Stimulated activated CD4-positive, alpha-beta T cell treated with anti-CD3 and anti-CD28 coated beads, Interleukin-1b, Interleukin-23, amount 100 ng/mL, for 4 hours (primary cell): Measurements from ENCODE around the gene ZNF789.
A peak's percentile ranks its signal among the peaks of the same experiment; 100 is the strongest.
"Not testable (repeated sequence)": the region's sequence is repeated elsewhere in the genome, so short reads cannot be mapped to it uniquely, and the experiment has no call there.

Experiments used
- DNase-seq, 2 donors: peaks; one replicate each; pipeline ENCODE4 v3.0.0-alpha.2; 2020; ENCODE audit warnings: low read depth in 2 of 2

Gene ZNF789

DNA sequence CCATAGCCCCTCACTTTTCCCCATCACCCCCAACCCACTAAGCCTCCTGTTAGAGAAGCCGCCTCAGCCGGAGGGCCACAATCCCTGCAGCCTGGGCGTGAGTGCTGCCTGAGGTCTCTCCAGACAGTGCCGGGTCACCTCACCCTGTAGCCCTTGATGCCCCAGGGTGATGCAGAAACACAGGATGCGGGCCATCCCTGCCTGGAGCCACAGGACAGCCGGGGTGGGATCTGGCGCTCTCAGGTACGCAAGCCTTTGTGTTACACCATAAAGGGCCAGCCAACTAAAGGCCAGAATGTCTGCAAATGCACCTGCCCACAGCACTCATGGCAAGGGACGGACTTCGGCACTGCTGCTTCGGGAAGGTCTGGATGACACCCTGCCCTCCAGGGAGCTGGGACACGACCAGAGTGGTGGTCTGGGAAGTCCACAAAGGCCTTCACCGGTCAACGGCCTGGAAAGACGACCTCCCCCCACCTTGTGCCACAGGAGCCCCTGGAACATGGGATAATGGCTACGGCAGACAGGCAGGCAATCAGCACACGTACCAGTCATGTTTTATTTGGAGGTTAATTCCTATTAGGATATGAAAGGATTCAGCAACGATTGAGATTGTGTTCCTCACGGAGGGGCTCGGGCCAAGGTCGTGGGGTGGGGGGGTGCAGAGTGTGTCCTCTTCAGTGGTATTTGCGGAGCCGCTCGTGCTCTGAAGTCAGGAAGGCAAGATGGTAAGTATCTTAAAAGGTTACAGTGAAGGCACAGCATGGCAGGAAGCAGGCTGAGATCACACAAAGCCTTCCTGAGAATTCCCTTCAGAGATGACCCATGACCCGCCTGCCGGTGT, 14.8 kb upstream of the ZNF789 start:
- no peak for DNase-seq

DNA sequence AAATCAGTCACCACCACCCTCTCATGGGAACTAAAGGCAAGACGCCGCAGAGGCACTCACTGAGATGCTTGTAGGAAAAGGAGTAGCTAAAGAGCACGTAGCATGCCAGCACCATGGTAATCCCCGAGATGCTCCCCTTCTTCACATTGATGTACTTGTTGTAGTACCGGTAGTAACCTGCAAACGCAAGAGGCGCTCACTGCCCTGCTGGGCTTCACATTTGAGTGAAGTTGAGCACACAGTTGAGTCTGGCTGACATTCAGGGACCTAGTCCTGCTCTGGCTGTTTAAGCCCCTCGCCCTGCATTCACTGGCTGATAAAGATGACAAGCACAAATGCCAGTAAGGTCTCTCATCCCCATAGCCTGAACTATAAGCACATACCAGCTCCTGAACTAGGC, 13.6 kb upstream of the ZNF789 start:
- DNase-seq, result no peak

DNA sequence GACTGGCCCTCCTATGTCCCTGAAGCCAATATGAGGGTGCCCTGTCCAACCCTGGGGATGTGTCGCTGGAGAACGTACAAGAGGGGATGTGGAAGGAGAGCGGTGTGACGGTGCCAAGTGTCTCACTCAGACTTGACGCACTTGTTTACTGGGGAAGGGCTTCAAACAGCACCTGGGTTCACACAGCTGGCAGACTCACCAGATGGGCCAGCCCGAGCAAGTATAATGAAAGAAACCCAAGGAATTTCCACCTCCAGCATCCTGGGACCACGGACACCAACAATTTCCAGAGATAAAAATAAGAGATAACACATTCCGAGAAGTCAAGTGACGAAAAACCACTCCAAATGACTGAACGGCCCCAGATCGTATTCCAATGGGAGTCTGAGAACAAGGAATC, 12.0 kb upstream of the ZNF789 start:
- no peak for DNase-seq

DNA sequence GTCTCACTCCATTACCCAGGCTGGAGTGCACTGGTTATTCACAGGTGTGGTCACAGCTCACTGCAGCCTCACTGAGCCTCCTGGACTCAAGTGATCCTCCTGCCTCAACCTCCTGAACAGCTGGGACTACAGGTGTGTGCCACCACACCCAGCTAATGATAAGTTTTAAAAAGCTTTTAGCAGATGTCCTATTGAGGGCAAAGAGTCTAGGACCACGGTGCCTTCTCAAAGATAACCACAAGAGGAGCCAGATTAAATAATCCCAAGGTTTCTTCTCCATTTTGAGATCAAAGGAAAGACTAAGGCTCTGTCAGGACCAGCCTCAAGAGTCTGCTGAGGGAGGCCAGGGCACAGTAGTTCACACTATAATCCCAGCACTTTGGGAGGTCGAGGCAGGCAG, 11.5 kb upstream of the ZNF789 start:
- DNase-seq, result no peak

DNA sequence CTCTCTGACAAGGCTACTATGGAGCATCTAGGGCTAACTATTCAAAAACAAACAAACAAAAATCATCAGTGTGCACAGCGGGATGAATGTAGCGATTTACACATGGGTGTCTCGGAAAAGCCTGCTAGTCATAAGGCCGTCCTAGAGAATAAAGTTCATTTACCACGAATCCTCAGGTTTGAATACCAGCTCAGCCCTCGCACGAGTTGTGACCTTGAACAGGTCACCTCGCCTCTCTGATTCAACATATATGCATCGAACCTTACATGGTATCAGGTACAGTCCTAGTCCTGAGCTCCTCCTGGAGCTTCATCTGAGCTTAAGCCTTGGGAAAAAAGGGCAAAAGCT, 7.3 kb upstream of the ZNF789 start:
- no peak for DNase-seq

DNA sequence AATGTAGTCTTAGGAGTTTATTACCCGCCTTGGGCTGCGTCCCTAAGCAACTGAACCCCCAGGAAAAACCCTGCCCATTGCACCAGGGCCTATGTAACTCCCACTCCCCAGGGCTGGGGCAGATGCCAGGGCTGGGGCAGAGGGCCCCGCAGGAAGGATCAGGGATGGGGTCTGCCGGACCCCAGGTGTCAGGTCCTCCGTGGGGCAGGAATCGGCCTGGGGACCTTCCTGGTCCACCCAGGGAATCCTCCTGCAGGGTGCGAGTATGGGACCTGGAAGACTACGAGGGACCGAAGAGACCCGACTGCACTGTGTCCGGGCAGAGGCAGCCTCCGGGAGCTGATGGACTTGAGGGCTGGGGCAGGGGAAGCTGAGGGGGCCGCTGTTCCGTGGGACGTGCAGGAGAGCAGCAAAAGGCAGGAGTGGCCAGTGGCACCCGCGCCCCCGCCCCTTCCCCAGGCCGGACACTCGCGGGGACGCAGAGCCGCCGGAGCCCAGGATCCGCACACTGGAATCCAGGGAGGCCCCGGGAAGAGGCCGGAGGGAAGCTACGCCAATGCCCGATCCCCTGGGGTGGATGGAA, 4.3 kb upstream of the ZNF789 start:
- DNase-seq, result no peak

DNA sequence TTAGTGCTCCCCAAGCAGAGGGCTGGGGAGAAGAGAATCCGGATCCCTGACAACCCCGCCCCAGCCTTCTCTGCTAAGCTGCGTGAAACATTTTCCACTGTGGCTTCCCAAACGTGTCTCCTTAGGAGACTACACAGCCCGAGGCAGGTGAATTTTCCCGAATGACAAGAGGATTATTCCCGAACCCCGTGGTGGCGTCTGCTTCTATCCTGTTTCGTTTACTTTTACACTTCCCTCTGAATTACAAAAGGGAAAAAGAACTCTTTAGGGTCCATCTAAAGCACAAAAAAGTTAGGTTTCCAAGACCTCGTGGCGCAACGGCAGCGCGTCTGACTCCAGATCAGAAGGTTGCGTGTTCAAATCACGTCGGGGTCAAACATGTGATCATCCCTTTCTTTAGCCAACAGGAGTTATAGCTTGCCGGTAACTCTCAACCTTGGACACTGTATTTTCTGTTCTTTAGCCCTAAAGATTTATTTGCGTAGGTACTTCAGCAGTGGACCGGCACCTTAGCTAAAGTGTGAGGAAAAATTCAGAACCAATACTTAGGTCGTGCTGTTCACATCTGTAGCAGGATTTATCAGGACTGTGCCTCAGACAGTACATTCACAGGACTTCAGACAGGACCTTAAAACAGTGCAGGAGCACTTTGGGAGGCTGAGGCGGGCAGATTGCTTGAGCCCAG, 3.2 kb upstream of the ZNF789 start:
- DNase-seq, result no peak

DNA sequence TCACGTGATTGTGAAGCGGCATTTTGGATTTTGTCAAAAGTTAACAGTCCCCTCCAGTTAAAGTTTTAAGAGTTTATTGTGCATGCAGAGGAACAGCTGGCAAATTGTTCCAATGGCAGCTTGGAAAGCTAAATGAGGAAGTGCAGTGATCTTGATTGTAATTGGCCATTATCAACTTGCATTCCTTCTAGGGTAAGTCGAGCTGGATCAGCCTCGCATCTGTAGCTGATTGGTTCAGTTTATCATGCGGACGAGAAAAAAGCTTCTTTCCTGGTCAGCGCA, 566 bp downstream of the ZNF789 start:
- DNase-seq, result no peak

DNA sequence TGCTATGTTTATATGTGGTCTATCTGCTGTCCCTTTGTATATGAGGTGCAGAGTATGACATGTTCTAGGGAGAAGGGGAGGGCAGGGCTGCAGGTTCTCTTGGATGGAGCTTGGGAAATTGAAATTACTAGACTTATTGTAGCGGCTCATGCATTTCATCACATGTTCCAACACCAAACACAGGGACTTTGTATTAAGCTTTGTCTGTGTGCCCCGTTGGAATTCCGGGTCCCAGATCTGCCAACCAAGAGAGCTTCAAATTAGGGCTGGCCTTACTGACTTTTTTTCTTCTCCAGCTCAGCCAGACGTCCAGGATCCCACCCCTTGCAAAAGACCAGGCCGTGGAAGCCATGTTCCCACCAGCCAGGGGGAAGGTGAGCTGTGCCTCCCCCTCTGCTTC, 3.4 kb downstream of the ZNF789 start:
- DNase-seq, result no peak

DNA sequence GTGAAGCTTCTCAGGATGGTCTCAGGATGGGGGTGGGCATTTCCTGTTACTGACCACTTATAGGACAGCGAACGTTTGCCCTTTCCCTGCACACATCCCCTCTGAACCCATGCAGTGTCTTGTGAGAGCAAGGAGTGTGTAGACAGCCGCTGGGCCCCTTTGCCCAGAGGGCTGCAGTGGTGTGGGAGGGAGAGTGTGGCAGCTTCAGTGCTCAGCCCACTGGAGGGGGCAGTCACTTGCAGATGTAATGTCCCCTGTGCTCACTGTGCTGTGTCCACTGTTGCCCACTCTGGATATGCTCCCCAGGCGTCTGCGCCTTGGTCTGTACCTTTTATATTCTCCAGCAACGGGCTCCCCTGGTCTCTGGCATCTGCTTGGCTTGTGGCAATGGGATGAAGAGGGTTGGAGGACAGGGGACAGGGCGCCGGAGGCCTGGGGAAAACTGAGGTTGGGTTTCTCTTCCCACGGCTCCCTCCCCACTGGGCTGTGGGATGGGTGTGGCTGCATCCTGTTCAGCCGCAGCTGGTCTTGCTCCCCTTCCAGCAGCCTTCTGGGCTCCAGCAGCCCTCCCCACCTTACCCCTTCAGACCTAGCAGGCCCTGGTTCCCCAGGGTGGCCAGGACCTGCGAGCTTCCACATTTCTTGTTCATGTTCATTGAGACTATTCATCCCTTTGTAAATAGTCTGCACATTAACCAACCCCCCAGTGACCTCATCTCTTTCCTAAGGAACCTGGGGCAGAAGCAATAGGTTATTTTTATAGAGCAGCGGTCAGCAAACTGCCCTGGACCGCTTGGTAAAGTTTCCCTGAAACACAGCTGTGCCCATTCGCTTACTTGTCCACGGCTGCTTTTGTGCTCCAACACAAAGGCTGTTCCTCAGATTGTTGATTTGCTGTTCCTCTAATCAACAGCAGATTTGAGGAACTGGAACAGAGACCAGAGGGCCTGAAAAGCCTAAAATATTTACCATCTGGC, 6.1 kb downstream of the ZNF789 start:
- no peak for DNase-seq

DNA sequence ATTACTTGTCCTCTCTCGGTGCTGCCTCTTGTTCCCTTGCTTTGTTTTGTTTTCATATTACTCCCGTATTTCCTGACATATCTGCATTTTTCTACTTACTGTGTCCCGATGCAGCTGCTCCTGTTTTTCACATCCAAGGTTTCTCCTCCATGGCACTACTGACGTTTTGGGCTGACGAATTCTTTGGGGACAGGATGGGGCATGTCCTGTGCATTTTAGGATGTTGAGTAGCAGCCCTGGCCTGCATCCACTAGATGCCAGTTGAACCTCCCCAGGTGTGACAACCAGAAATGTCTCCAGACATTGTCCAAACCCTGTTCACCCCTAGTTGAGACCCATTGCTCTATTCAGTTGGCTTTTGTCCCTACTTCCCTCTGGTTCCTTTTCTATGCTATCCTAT, 12.4 kb downstream of the ZNF789 start:
- DNase-seq, result no peak

DNA sequence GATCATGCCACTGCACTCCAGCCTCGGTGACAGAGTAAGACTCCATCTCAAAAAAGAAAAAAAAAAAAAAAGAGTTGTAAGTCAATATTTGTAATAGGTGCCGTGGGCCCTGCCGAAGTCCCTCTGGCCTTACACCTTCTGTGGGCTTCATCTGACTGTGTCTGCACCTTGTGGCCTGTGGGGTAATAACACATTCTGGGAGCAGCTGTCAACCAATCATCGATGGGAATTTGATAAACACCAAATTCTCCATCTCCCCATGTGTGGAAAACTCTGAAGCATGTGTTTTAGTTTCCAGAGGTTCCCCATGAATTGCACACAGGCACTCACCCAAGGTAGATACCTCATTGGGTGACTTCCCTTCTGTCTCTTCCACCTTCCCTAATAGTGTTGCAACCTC, 16.5 kb downstream of the ZNF789 start:
- no peak for DNase-seq

DNA sequence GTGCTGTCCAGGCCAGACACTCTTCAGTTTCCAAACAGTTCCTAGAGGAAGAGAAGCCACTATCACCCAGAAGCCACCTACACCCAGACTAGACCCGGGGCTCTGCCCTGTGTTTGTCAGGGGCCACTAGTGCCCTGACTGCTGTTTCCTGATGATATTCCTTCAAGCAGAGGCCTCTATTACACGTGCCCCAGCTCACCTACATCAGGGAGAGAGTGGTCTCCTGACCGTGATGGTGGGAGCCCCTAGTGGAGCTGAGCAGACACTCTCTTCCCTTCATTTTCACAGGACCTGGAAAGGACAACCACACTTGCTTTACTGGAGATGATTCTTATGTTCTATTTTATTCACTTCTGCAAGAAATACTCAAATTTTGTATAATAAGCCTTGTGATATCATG, 18.2 kb downstream of the ZNF789 start:
- DNase-seq, result no peak

DNA sequence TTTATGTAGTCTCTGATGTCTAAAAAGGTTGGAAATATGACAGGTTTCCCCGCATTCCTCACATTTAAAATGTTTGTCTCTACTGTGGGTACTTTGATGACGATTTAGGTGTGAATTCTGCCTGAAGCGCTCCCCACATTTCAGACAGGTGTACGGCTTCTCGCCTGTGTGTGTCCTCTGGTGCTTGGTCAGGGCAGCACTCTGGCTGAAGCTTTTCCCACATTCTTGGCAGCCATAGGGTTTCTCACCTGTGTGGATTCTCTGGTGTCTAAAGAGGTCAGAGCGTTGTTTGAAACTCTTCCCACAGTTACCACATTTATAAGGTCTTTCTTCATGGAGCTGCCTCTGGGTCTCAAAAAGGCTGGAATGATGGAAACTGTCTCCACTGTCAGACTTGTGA, 21.1 kb downstream of the ZNF789 start:
- no peak for DNase-seq

DNA sequence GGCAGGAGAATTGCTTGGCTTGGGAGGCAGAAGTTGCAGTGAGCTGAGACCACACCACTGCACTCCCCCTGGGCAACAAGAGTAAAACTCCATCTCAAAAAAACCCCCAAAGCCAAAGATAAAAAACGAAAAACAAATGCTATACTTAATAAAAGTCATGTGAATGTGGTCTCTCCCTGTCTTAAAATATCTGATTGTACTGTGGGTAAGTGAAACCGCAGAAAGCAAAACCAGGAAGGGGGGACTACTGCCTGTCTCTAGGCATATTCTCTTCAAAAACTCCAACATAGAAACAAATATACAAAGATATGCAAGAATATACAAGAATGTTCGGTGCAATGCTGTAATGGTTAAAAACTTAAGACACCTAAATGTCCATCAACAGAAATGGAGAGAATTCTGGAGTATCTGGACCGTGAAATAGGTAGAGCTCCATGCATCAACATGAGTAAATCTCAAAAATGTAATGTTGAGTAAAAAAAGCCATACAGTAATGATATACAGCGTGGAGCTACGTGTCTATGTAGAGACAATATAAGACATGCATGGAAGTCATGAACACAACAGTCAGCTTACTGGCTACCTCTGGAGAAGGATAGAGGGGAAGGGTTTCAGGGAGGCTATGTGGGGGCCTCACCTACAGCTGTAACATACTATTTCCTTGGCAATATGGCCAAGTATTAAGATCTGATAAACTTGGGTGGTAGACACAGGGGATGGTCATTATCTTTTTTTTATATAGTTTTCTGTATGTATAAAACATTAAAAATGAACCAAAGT, 25.3 kb downstream of the ZNF789 start:
- DNase-seq, result no peak

DNA sequence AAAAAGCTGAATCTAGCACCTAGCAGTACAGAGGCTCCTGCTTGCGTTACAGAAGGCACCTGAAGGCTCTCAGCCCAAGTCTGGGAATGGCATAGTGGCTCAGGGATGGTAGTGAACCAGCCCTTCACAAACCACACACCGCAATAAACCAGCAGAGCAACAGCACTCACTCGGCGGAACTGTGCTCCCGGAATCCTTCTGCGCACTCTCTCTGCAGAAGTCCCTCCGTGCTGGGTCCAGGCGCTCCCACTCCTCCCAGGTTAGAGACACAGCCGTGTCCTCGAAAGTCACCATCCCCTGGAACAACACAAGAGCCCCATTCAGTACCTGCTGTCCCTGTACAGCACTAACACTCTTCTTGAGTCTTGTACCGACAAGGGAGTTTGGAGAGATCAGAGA, 25.9 kb downstream of the ZNF789 start:
- no peak for DNase-seq

DNA sequence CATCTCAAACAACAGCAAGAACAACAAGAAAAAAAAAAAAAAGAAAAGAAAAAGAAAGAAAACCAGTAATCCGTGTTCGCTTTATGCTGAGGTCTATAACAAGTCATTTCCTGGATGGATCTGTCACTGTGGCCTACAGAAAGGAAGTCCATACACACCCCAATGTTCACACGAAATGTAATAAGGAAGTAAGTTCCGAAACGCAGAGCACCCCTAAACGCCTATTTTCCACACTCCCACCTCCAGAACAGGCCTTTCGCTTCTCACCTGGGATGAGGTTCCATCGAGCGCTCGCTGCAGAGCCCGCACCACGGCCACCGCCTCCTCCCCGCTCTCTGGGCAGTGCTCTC, 26.7 kb downstream of the ZNF789 start:
- no peak for DNase-seq

DNA sequence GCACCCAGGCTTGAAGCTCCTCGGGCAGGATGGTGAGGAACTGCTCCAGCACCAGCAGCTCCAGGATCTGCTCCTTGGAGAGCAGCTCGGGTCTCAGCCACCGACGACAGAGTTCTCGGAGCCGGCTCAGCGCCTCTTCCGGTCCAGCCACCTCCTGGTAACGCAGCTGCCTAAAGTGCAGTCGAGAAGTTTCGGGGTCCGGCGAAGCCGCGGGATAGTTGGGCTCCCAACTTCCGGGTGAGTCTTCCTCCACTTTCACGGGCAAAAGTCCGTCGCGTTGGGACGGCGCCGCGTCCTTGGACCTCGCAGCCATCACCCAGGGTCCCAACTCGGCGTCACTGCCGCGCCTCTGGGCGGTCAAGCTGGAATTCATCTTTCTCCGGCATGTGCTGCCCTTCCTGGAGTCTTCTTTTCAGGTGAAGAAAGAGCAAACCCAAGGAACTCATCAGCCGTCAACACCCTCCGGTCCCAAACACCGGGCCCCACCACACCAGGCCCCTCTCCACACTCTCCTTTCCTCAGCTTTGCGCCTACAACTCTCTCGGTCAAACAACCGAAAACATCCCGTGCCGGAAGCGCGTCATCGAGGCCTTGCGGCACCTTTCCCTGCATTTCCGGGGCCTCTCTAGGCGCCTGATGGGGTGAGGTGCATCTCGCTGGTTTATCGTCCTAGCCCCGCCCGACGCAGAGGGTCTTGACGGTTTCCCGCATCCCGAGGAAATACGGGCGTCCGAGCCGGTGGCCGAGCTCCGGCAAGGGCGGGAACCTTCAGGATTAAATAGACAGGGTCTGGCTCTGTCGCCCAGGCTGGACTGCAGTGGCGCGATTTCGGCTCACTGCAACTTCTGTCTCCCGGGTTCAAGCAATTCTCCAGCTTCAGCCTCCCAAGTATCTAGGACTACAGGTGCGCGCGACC, 27.3 kb downstream of the ZNF789 start, which contains the start of gene ZNF394:
Gene ZNF394 (minus strand): TSS at position 561 of the 916 bp plus-strand sequence. CDS start 188 bp downstream, at position 373.
- DNase-seq, result peak; percentile 79 to 80

DNA sequence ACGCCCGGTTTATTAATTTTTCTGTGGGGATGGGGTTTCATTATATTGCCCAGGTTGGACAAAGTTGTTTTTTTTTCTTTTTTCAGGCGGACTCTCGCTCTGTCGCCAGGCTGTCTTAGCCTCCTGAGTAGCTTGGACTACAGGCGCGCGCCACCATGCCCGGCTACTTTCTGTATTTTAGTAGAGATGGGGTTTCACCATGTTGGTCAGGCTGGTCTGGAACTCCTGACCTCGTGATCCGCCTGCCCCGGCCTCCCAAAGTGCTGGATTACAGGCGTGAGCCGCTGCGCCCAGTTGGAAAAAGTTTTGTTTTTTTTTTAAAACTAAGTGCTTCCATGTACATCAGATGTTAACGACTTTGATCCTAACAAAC, 27.9 kb downstream of the ZNF789 start:
- no peak for DNase-seq

DNA sequence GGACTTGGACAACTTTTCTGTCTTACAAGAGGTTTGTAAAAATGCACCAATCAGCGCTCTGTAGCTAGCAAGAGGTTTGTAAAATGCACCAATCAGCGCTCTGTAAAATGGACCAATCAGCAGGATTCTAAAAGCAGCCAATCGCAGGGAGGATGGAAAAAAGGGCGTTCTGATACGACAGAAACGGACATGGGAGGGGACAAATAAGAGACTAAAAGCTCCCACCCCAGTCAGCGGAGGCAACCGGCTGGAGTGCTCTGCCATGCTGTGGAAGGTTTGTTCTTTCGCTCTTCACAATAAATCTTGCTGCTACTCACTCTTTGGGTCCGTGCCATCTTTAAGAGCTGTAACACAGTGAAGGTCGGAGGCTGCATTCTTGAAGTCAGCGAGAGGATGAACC, 28.5 kb downstream of the ZNF789 start:
- DNase-seq, result not testable (repeated sequence)

DNA sequence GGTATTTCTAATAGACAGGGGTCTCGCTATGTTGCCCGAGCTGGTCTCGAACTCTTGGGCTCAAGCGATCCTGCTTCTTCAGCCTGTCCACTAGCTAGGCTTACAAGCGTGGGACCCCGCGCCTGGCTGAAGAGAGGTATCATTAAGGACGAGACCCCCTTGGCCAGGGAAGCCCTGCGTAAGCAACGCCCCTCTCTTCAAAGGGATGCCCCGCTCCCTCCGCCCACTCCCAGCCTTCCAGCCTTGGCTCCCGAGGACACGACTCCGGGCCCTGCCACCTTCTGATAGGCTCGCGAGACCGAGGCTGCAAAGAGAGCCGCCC, 31.6 kb downstream of the ZNF789 start:
- no peak for DNase-seq
